NCI-H82 treated with DMSO at 0.1 percent for 48 hours (cell line): ENCODE data around the gene GPR87.

ENCODE experiments used
- DNase-seq: peaks from one replicate; lab custom pipeline; 2025; ENCODE audit not compliant: unreplicated experiment; lab: John Stamatoyannopoulos, UW

The GPR87 gene

GRCh38 chr3:151315846-151316245 is 774 bp downstream of the GPR87 start:
- no peak for DNase-seq

GRCh38 chr3:151315136-151315535 is 1.5 kb downstream of the GPR87 start:
- no peak for DNase-seq

DNA sequence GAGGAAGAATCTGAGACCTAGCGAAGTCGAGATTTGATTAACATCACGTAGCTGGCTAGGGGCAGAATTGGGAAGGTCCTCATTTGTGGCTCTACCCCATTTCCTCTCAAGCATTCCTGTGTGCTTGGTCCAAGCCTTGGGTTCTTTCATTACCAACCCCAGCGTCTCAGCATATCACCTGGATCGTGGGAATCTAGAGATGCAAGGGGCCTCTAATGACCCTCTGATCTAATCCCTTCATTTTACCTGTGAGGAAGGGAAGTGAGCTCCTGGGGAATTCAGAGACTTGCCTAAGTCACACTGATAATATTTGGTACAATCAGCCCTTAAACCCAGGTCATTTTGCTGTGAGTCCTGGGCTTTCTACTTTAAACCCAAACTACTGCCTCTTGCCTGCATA is 2.0 kb downstream of the GPR87 start:
- no peak for DNase-seq

- DNase-seq = no peak
Observed at GRCh38 chr3:151314137-151314536, 2.5 kb downstream of the GPR87 start.

DNA sequence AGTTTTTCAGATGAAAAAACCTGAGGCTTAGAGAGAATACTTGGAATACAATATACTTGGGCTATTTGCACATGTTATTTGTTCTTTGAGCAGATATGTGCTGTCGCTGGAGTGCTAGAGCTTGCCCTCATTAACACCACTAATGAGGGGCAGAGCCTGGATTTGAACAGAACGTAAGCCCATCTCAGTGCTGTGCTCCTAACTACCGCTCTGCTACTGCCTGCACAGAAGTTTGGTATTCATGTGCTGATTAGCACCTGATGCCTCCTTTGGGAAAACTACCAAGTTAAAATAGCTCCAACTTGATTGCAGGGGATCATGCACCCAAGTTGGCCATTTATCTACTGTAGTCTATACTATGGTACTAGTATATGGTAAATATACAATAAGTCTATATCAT is 3.6 kb downstream of the GPR87 start:
- DNase-seq = no peak

DNA sequence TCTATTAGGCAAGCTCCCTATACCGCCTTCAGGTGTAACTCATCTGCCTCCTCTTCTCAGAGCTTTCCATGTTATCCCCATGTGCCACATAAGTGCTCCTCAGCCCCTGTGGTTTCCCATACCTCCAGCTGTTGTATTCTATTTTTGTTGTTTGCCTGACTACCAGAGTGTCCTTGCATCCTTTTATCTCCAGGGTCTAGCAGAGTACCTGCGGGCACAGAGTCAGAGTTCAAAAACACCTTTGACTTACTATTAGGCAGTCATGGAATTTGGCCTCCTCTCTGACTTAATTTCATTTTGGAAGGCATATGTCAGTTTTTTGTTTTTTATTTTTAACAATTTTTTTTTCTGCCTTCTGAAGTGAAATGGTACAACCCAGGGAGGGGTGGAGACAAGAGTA is 7.1 kb downstream of the GPR87 start:
- no peak for DNase-seq

- DNase-seq = no peak
Observed at GRCh38 chr3:151307583-151308488, 8.8 kb downstream of the GPR87 start.

DNA sequence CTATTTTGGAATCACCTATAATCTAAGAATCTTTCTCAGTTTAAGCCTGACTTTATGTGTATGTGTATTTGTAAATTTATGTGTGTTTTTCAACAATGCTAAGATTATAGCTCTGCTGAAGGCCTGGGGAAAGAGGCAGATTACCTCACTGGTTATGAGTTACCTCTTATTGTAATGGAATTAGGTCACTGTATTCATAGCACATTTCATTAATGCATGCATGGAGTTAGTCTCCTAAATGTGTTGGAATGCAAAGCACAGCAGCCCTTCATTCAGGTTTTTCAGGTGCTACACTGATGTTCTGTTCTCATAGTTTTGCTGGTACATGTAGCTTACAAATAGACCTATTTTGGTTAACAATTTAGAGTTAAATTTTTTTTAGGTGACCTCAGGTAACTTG is 9.5 kb downstream of the GPR87 start:
- DNase-seq = no peak

DNA sequence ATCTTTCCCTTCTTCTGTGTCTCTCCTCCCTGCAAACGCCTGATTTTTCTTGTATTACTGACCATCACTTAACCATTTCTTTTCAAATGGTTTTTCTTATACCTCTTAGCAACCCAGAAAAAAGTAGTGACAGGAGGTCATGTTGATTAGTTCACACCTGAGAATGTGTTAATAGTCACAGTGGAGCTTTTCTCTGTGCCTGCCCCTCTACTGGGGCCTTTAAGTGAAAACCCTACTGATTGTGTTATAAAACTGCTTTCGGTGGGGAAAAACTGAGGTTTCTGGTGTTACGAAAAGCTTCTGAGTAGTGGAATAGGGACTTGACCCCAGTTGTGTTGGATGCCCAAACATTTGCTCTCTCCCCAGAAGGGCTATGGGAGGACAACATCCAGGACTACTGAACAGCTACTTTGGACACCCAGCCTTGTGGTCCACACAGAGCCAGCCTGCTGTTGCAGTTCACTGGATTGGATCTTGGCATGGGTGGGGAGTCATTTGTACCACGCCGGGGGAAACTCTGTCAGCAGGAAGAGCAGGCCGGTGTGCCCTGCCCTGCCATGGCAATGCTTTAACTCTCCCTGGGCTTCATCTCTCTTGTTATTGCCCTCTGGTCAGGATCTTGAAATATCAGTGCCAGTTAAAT is 10.3 kb downstream of the GPR87 start:
- no peak for DNase-seq

DNA sequence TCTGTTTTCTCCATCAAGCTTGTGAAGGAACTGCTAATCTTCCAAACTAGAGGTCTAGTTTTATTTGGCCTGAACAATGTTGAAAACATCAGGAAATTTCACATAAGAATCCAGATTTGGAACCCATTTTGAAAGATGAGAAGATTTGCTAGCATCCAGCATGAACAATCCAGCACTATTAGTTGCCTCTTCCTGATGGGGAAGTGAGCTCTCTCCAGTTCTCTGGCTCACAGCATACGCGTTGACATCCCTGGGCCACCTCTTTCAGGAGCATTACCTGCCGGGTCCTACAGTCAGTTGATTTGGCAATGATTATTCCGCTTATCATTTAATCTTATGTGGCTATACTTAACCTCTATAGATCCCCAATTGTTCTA is 10.9 kb downstream of the GPR87 start:
- DNase-seq = no peak

DNA sequence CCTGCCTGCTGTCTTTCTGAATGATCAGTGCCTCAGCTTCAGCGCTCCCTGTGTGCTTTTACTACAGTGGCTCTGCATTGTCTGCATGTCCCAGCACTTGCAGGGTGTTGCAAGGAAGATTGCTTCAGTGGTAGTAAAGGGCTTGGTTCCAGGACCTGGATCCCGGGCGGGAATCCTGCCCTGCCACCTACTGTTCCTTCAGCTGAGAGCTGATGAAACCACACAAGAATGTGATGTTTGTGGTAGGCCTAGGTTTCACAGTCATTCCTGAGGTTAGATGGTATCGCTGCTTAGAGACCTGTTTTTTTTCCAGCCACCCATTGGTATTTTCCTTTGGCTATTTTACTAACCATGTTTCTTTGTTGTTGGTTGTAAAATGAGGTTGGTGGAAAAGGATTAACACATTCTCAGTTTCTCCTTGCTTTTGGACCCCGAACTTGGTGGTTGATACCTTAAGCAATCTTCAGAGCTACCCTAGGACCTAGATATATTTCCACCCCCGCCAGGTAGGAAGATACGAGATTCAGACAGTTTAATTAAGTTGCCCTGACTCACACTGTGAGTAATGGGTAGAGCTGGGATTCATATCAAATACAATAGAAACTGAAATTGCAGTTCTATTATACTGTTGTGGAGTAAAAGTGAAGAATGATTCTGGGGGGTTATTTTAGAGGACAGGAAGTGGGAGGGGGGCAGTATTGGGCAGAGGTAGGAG is 11.4 kb downstream of the GPR87 start:
- no peak for DNase-seq

DNA sequence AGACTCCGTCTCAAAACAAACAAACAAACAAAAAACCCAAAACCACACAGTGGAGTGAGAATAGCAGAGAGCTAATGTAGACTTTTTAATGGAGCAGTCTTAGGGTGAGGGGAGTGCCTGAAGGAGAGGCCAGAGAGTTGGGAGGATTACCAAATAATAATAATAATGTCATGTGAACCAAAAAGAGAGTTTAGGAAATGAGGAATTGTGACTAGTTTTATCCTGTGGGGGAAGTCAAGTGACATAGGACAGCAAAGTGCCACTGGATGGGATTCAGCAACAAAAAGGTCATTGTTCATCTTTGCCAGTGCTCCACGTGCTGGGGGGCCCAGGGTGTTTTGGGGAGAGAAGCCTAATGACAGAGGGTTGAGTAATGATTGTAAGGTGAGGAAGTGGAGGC is 12.9 kb downstream of the GPR87 start:
- DNase-seq = no peak

- DNase-seq = no peak
Observed at GRCh38 chr3:151301787-151302186, 14.8 kb downstream of the GPR87 start.

GRCh38 chr3:151300539-151300938 is 16.1 kb downstream of the GPR87 start:
- DNase-seq = no peak

DNA sequence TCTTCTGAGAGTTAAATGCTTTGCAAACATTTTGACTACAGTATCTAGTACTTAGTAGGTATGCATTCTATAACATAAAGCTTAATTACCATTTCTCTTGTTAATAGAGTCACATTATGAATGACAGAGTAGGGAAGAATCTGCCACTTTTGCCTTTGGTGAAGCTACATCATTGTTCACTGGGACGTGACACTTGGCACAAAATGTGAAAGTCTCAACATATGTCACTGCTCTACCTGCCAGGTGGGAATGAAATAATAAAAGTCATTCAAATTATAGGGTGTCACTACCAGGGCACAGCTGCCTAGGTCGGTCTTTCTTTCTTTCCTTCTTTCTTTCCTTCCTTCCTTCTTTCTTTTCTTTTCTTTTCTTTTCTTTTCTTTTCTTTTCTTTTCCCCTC is 17.6 kb downstream of the GPR87 start:
- no peak for DNase-seq

DNA sequence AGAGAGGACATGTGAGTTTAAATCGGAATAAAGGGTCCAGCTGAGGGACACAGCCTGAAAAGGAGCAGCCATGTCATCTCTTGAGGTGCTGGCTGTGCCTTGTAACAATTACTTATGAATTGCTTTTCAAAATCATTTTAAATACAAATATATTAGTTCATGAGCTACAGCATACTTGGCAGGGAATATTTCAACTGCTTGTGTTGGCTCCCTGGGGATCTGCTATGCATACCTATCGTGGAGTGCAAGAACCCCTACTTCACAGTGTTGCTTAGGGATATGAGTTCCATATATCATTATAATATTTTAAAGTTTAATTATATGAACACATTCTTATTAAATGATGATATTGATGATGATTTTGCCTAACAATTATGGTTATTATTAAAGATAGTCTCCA is 19.2 kb downstream of the GPR87 start:
- no peak for DNase-seq

- no peak for DNase-seq
Observed at GRCh38 chr3:151296226-151296625, 20.4 kb downstream of the GPR87 start.

DNA sequence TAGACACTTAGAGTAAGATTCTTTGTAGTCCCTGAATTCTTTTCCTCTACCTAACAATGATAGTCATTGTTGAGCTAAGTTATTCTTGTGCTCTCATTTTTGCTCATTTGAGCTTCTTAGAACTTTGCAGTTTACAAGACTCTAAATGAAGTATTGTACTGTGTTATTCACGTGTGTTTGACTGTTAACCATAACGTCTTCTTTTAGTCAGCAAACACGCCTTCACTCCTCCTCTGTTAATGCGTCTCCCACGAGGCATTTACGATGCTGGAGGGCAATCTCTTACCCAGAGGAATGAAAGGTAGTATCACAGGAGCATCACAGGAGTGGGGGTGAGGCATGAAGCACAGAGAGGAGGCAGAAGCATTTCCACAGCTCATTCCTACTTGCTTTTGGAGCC is 23.5 kb downstream of the GPR87 start:
- DNase-seq = no peak

DNA sequence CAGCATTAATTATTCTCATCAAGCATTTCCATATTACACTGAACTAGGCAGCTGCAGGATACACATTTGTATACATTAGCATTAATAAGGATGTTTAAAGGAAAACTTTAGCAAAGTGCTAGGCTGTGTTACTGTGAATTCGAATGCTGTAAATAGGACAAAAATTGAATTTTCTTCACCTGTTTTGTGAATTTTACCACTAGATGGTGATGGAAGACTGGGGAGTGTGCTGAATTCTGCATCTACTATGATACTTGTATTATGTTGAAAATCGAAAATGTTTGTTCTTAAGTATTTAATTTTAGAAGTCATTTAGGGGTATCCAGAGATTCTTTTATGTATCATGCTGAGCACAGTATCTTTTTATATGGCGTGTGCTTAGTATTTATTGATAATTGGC is 25.9 kb downstream of the GPR87 start:
- no peak for DNase-seq

DNA sequence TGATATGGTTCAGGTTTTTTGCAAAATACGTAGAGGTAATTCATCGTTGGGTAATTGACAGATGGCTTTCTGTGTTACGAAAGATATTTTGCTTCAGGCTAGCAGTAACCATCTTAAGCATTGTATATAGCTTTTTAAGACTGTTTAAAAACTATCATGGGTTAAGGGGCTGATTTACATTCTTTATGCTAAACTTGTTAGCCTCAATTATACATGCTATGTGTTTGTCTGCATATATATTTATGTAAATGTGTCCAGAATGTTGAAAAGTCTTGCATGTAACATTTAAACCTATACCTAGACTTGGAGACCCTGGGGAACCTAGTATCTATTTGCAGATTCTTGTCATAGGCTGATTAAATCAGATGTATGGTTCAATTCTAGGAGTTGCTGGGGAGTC is 27.2 kb downstream of the GPR87 start:
- no peak for DNase-seq

DNA sequence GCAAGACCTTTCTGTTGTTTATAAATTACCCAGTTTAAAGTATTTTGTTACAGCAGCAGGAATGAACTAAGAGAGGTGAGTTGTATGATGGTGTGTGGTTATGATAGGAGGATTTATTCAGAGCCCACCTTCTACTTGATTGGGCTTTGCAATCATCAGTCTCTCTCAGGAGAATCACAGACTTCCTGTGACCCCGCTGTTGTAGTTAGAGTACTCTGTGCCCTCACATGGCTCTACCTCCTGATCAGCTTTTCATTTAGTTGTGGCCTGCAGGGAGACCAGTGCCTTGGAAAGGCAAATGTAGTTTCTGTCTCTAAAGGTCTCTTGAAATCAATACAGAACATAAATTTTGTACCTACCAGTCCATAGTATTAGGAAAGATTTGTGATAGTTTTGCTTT is 30.7 kb downstream of the GPR87 start:
- DNase-seq = no peak

DNA sequence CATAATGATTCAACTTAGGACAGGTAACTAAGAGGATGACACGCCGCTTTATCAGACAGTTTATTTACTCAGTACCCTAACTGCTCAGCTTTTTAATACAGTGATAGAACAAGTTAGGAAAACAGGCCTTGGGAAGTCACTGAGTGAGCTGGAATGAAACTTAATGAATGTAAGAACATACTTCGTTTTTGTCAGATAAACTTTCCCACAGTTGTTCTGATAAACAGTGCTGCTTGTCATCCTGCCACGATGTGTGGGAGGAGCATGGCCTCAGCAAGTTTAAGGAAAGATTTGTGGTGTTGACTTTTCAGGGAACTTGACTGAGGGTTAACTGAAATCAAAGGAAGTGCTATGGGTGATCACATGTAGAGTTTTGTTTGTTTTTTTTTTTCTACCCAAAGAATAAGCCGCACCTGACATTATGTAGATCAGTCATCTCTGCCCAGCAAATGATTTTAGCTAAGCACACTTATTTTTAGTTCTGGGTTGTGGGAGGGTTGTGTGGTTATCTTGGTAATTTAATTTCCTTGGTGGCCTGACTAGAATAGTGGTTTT is 32.6 kb downstream of the GPR87 start:
- DNase-seq = no peak
